ENCODE measurements around the gene FNDC3B. TPM values are rescaled to one million over a fixed set of nuclear protein-coding genes. Genes with fewer than 3 reads are reported as not detected.

Gene FNDC3B
- total and polyA plus RNA-seq, 2 of the 8 experiments (the other 6 are each of a cell fraction or from before 2014, with no cell fraction given), result 14.1 to 44.4 TPM

- CTCF ChIA-PET (ENCODE audit: partially characterized antibody), result interaction anchor here (0.6 kb wide), 1 partner anchor 30 kb away, joined by 3 read pairs; no protein-coding TSS in a partner anchor
- H3K4me3 ChIP-seq (ENCODE audit: extremely low read depth in 1 of 4, insufficient read depth in 2 of 4, low read depth in 3 of 4, low read length in 4 of 4), result no peak overlapping the region
- H2AFZ ChIP-seq (ENCODE audit: low read length), result no peak overlapping the region
- 0 out of 7 replicates have a peak, but pooled peaks cover 0 to 2% (median 0%) of the 10 kb centered on the region in 4 experiments for H3K4me1 ChIP-seq (replicated peaks in 1 of 4; ENCODE audit: control insufficient read depth in 3 of 4, insufficient read depth in 4 of 4, low read length in 3 of 4)
- no peak for FAIRE-seq
- WGBS, 2 experiments (ENCODE audit: extremely low coverage in 1 of 2, insufficient coverage in 1 of 2, insufficient read length in 1 of 2, insufficient replicate concordance in 2 of 2, low coverage in 1 of 2, low lambda C conversion rate in 2 of 2, missing lambda C conversion rate in 1 of 2), result 88% methylated on average over 3 of the region's 3 CpGs; no CpG with 5 or more reads in 1 of the 2 experiments
- no peaks in the 10 kb centered on the region for H3K9me3 ChIP-seq (ENCODE audit: insufficient read depth in 2 of 2, low read depth in 1 of 2, low read length in 1 of 2)
- no peak overlapping the region for H2BK120ac ChIP-seq (replicated peaks; ENCODE audit: low read depth, low read length)
- no peak overlapping the region for H3K4me2 ChIP-seq (ENCODE audit: insufficient read depth in 1 of 2, low read depth in 2 of 2, low read length in 2 of 2)
- H4K8ac ChIP-seq (ENCODE audit: extremely low read depth, insufficient read depth, low read length), result no peak overlapping the region
- H3K23ac ChIP-seq (ENCODE audit: insufficient read length), result no peak overlapping the region
- no peak overlapping the region for H3K18ac ChIP-seq (ENCODE audit: extremely low read depth, low read length)
- H3K4ac ChIP-seq (replicated peaks; ENCODE audit: insufficient read length, low read depth, low read length), result no peak overlapping the region
- H3K27me3 ChIP-seq (replicated peaks in 1 of 4; ENCODE audit: control insufficient read depth in 3 of 4, extremely low read depth in 1 of 4, insufficient read depth in 3 of 4, low read length in 3 of 4), result no peaks in the 10 kb centered on the region
- no peak overlapping the region for H2BK12ac ChIP-seq (ENCODE audit: low read depth, low read length)
- H3K79me1 ChIP-seq (ENCODE audit: low read depth, low read length), result no peaks in the 10 kb centered on the region; the same call in 1 of the 2 replicates
- H3K56ac ChIP-seq (replicated peaks; ENCODE audit: insufficient read length, low read depth, low read length), result no peak overlapping the region
- no peak overlapping the region for H3K9ac ChIP-seq (replicated peaks in 1 of 4; ENCODE audit: extremely low read depth in 1 of 4, low read depth in 3 of 4, low read length in 3 of 4)
- H2AK5ac ChIP-seq (ENCODE audit: low read depth, low read length), result no peak overlapping the region
- no peak overlapping the region for H2BK5ac ChIP-seq (ENCODE audit: low read depth, low read length)
- no peak overlapping the region for H4K91ac ChIP-seq (replicated peaks; ENCODE audit: insufficient read length, low read length)
- H3K79me2 ChIP-seq (ENCODE audit: control insufficient read depth in 1 of 2, insufficient read depth in 2 of 2, low read length in 2 of 2), result no peaks in the 10 kb centered on the region
- H3K14ac ChIP-seq (ENCODE audit: insufficient read length), result no peak overlapping the region
- H2BK20ac ChIP-seq (ENCODE audit: low read length), result no peak overlapping the region
- no peaks in the 10 kb centered on the region for H3K23me2 ChIP-seq (ENCODE audit: low read depth, low read length)
- POLR2A ChIA-PET (ENCODE audit: partially characterized antibody), result interaction anchor here (0.6 kb wide), 1 partner anchor 38 kb away, joined by 3 read pairs; no protein-coding TSS in a partner anchor
- no peak overlapping the region for H4K5ac ChIP-seq (ENCODE audit: insufficient read length, low read depth, low read length)
- H2BK15ac ChIP-seq (ENCODE audit: low read length), result no peak overlapping the region
- H4K20me1 ChIP-seq (replicated peaks in 1 of 2; ENCODE audit: control insufficient read depth in 1 of 2, insufficient read depth in 2 of 2, low read length in 2 of 2), result no peaks in the 10 kb centered on the region
- H3K27ac ChIP-seq (ENCODE audit: low read depth, low read length), result no peak overlapping the region
- peaks cover 0 to 3% (median 0%) of the 10 kb centered on the region in 4 experiments; a peak in 1 of 8 replicates for H3K36me3 ChIP-seq (ENCODE audit: control insufficient read depth in 2 of 4, insufficient read depth in 4 of 4, low read length in 3 of 4)
- no peak for DNase-seq (ENCODE audit: low read depth in 1 of 2, low spot score in 2 of 2)
- no peak for TF ChIP-seq BACH1 (IDR thresholded peaks at IDR 0.05; ENCODE audit: low read length)
- TF ChIP-seq HDAC6 (IDR thresholded peaks at IDR 0.05; ENCODE audit: low read depth, low read length), result no peak
- TF ChIP-seq TBP (IDR thresholded peaks at IDR 0.05; ENCODE audit: low read depth, low read length), result no peak
- TF ChIP-seq KDM5A (IDR thresholded peaks at IDR 0.05; ENCODE audit: low read length), result no peak
- TF ChIP-seq ASH2L (IDR thresholded peaks at IDR 0.05; ENCODE audit: low read length), result no peak
- no peak for TF ChIP-seq RXRA (IDR thresholded peaks at IDR 0.05; ENCODE audit: insufficient read depth, low read depth, low read length)
- no peak for TF ChIP-seq TEAD4 (IDR thresholded peaks at IDR 0.05; ENCODE audit: low read depth, low read length)
- no peak for TF ChIP-seq POU5F1 (IDR thresholded peaks at IDR 0.05; ENCODE audit: low read depth, low read length)
- no peak for TF ChIP-seq GABPA (IDR thresholded peaks at IDR 0.05; ENCODE audit: borderline replicate concordance, insufficient read depth, low read length)
- no peak for TF ChIP-seq EZH2 (IDR thresholded peaks at IDR 0.05; ENCODE audit: low read depth, low read length, severe bottlenecking)
- no peak for TF ChIP-seq NRF1 (IDR thresholded peaks at IDR 0.05; ENCODE audit: low read depth, low read length)
- TF ChIP-seq TCF12 (IDR thresholded peaks at IDR 0.05; ENCODE audit: low read depth, low read length), result no peak
- no peak for TF ChIP-seq RBBP5 (IDR thresholded peaks at IDR 0.05; ENCODE audit: borderline replicate concordance, low read depth, low read length)
- TF ChIP-seq SIN3A (conservative IDR thresholded peaks at IDR 0.05 in 1 of 2, IDR thresholded peaks at IDR 0.05 in 1 of 2; ENCODE audit: low read depth in 1 of 2, low read length in 2 of 2), result no peak
- no peak for TF ChIP-seq SP2 (IDR thresholded peaks at IDR 0.05; ENCODE audit: low read length)
- no peak for TF ChIP-seq CREB1 (IDR thresholded peaks at IDR 0.05)
Observed at GRCh38 chr3:172268425-172268824, 229.0 kb downstream of the FNDC3B start.
